ENCODE measurements around the gene RRAGB. TPM values are rescaled to one million over a fixed set of nuclear protein-coding genes. Genes with fewer than 3 reads are reported as not detected.

Gene RRAGB
- polyA plus RNA-seq, 1 experiment: 21.4 TPM

GRCh38 chrX:55787727-55788126 is 70.2 kb downstream of the RRAGB start:
- DNase-seq (ENCODE audit: low read depth): no peak
- TF ChIP-seq CTCF (IDR thresholded peaks at IDR 0.05; ENCODE audit: insufficient read depth, low read depth, low read length): no peak
- Histone ChIP-seq H3K27me3 (ENCODE audit: control insufficient read depth, insufficient read depth, low read length) (no peaks in the 10 kb centered on the region), H3K4me3 (ENCODE audit: low read depth, low read length) (no peak overlapping the region), H3K36me3 (ENCODE audit: control insufficient read depth, insufficient read depth, low read length) (no peaks in the 10 kb centered on the region)
- ChIA-PET POLR2A (no interaction called here), CTCF (interaction anchor here (1.0 kb wide), 1 partner anchor 9 kb away, joined by 3 read pairs; no protein-coding TSS in a partner anchor)

GRCh38 chrX:55794405-55794804 is 76.9 kb downstream of the RRAGB start:
- DNase-seq (ENCODE audit: low read depth): no peak
- TF ChIP-seq CTCF (IDR thresholded peaks at IDR 0.05; ENCODE audit: insufficient read depth, low read depth, low read length): no peak
- no peaks in the 10 kb centered on the region for H3K27me3 ChIP-seq (ENCODE audit: control insufficient read depth, insufficient read depth, low read length)
- POLR2A ChIA-PET: no interaction called here
- no peak overlapping the region for H3K4me3 ChIP-seq (ENCODE audit: low read depth, low read length)
- H3K36me3 ChIP-seq (ENCODE audit: control insufficient read depth, insufficient read depth, low read length): no peaks in the 10 kb centered on the region
- CTCF ChIA-PET: no interaction called here

GRCh38 chrX:55796496-55796895 is 78.9 kb downstream of the RRAGB start:
- DNase-seq (ENCODE audit: low read depth): no peak
- Histone ChIP-seq H3K36me3 (ENCODE audit: control insufficient read depth, insufficient read depth, low read length) (no peaks in the 10 kb centered on the region), H3K4me3 (ENCODE audit: low read depth, low read length) (no peak overlapping the region), H3K27me3 (ENCODE audit: control insufficient read depth, insufficient read depth, low read length) (no peaks in the 10 kb centered on the region)
- ChIA-PET POLR2A (no interaction called here), CTCF (interaction anchor here (0.7 kb wide), 1 partner anchor 9 kb away, joined by 3 read pairs; no protein-coding TSS in a partner anchor)
- no peak for TF ChIP-seq CTCF (IDR thresholded peaks at IDR 0.05; ENCODE audit: insufficient read depth, low read depth, low read length)

- POLR2A ChIA-PET: no interaction called here
- DNase-seq (ENCODE audit: low read depth): no peak
- H3K36me3 ChIP-seq (ENCODE audit: control insufficient read depth, insufficient read depth, low read length): no peaks in the 10 kb centered on the region
- CTCF ChIA-PET: interaction anchor here (0.5 kb wide), 1 partner anchor 158 kb away, joined by 5 read pairs; no protein-coding TSS in a partner anchor
- no peak for TF ChIP-seq CTCF (IDR thresholded peaks at IDR 0.05; ENCODE audit: insufficient read depth, low read depth, low read length)
- no peaks in the 10 kb centered on the region for H3K27me3 ChIP-seq (ENCODE audit: control insufficient read depth, insufficient read depth, low read length)
- H3K4me3 ChIP-seq (ENCODE audit: low read depth, low read length): no peak overlapping the region
Observed at GRCh38 chrX:55801811-55802210, 84.3 kb downstream of the RRAGB start.

Other genes with a start within 250 kb of the RRAGB start
- gene USP51, start 227.9 kb upstream of the RRAGB start, polyA plus RNA-seq (2011; rRNA removed): 0.49 and 0.65 TPM in 2 replicates
- gene FOXR2, start 94.3 kb upstream of the RRAGB start, polyA plus RNA-seq (2011; rRNA removed): not detected in 2 replicates